ENCODE data around the gene PEX11G.

- no peak for TF ChIP-seq POLR2A (IDR thresholded peaks at IDR 0.05)
- TF ChIP-seq CTCF (IDR thresholded peaks at IDR 0.05) = no peak
Measured at GRCh38 chr19:7475665-7476064, 13.2 kb downstream of the PEX11G start.

All from transverse colon (tissue), 3 donors.